ENCODE data around the gene PYROXD2.

The PYROXD2 gene

GRCh38 chr10:98410759-98411158 lies 4.2 kb downstream of the PYROXD2 start:
- no peak for DNase-seq (ENCODE audit: low spot score)
- TF ChIP-seq CTCF (IDR thresholded peaks at IDR 0.05; ENCODE audit: extremely low read depth, missing control alignments) = no peak

- no peak for DNase-seq (ENCODE audit: low spot score)
- no peak for TF ChIP-seq CTCF (IDR thresholded peaks at IDR 0.05; ENCODE audit: extremely low read depth, missing control alignments)
These were observed 4.7 kb downstream of the PYROXD2 start for GRCh38 chr10:98410135-98410743.

GRCh38 chr10:98408799-98409198 lies 6.2 kb downstream of the PYROXD2 start:
- no peak for TF ChIP-seq CTCF (IDR thresholded peaks at IDR 0.05; ENCODE audit: extremely low read depth, missing control alignments)
- no peak for DNase-seq (ENCODE audit: low spot score)

GRCh38 chr10:98407744-98408241 lies 7.2 kb downstream of the PYROXD2 start:
- TF ChIP-seq CTCF (IDR thresholded peaks at IDR 0.05; ENCODE audit: extremely low read depth, missing control alignments) = no peak
- no peak for DNase-seq (ENCODE audit: low spot score)

GRCh38 chr10:98407017-98407743 lies 7.8 kb downstream of the PYROXD2 start:
- no peak for DNase-seq (ENCODE audit: low spot score)
- TF ChIP-seq CTCF (IDR thresholded peaks at IDR 0.05; ENCODE audit: extremely low read depth, missing control alignments) = no peak

- TF ChIP-seq CTCF (IDR thresholded peaks at IDR 0.05; ENCODE audit: extremely low read depth, missing control alignments) = no peak
- no peak for DNase-seq (ENCODE audit: low spot score)
These were observed 9.6 kb downstream of the PYROXD2 start for GRCh38 chr10:98405422-98405821.

DNA sequence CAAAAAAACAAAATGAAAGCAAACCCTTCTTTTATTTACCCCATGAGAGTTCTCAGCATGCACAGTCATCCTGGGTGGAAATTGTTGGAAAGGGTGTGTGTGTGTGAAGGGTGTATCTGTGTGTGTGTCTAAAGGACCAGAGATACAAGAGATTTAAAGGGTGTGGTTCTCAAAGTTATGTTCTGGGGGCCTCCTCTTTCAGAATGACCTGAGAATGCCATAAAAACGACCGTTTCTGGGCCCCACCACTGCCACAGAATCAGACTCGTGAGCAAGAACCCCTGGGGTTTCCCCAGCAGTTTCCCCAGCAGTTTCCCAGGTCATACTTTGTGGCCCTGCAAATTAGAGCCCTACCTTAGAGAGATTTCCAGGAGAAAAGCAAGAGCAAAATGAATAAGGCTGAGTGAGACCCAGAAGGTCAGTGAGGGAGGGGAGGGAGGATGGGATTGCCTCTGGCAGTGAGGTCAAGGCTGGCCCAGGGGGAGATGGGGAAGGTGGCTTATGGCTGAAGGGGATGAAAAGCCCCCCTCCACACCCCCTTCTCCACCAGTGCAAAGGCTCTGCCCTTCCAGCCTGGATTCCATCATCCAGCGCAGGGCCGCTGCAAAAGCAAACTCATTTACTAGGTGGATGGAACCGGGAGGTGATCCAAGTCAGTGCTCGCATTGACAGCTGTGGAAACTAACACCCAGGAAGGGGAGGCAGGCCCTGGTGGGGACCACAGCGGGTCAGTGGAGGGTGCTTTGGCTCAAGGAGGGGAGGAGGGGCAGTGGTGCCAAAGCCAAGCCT lies 10.2 kb downstream of the PYROXD2 start:
- no peak for TF ChIP-seq CTCF (IDR thresholded peaks at IDR 0.05; ENCODE audit: extremely low read depth, missing control alignments)

More for the DNA sequence above, 10.2 kb downstream of the PYROXD2 start:
- DNase-seq (ENCODE audit: low spot score) = peak; percentile 65
